Measurements from ENCODE around the gene MAP2K5. TPM values are rescaled to one million over a fixed set of nuclear protein-coding genes. Genes with fewer than 3 reads are reported as not detected.

The MAP2K5 gene
- total RNA-seq, 1 donor from 2014 or later, result 30.7 TPM

DNA sequence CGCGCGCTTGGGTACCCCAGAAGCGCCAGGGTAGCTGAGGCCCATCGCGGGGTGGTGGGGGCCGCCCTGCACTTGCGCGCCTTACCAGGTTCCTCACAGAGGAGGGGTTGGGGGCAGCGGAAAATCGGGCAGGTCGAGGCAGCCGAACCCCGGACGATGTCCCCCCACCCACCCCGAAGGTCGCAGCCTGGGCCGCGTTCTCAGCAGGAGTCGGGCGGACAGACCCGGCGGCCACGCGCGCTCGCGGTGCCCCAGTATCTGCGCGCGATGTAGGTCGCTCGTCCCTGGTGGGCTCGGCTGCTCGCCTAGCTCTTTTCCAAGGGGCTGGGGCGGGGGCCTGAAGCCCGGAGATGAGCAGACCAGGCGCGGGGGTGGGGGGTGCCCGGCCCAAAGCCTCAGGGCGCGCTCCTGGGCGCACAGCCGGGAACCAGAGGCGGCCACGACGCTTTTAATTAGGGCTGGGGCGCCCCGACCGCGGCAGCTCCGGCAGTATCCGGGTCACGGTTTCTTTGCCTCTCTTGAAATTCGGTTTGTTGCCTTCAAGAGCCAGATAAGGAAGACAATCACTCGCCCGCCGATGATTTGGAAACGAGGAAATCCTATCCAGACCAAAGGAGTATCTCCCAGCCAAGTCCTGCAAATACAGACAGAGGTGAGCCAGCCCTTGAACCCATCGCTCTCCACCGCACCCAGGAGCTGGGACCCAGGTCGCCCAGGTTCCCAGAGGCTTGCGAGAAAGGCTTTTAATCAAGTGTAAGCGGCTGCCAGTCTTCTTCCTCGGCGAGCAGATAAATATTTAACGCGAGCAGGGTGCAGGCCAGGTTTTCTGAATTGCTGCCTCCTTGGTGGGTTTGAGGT, 287.4 kb downstream of the MAP2K5 start:
- Mint-ChIP-seq H3K36me3 (ENCODE audit: insufficient read depth) (no peaks in the 10 kb centered on the region), H3K9me3 (ENCODE audit: low read depth) (no peaks in the 10 kb centered on the region), H3K4me3 (ENCODE audit: low read depth) (no peak overlapping the region), H3K27ac (no peak overlapping the region), H3K27me3 (peaks cover 80% of the 10 kb centered on the region), H3K4me1 (ENCODE audit: low read depth) (peaks cover 16% of the 10 kb centered on the region)
- DNase-seq (ENCODE audit: low spot score, unreplicated experiment), result no peak
- TF ChIP-seq, protein P1, sequence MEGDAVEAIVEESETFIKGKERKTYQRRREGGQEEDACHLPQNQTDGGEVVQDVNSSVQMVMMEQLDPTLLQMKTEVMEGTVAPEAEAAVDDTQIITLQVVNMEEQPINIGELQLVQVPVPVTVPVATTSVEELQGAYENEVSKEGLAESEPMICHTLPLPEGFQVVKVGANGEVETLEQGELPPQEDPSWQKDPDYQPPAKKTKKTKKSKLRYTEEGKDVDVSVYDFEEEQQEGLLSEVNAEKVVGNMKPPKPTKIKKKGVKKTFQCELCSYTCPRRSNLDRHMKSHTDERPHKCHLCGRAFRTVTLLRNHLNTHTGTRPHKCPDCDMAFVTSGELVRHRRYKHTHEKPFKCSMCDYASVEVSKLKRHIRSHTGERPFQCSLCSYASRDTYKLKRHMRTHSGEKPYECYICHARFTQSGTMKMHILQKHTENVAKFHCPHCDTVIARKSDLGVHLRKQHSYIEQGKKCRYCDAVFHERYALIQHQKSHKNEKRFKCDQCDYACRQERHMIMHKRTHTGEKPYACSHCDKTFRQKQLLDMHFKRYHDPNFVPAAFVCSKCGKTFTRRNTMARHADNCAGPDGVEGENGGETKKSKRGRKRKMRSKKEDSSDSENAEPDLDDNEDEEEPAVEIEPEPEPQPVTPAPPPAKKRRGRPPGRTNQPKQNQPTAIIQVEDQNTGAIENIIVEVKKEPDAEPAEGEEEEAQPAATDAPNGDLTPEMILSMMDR (IDR thresholded peaks at IDR 0.05; ENCODE audit: unreplicated experiment), result no peak

- Mint-ChIP-seq H3K9me3 (ENCODE audit: low read depth) (no peaks in the 10 kb centered on the region), H3K4me1 (ENCODE audit: low read depth) (peaks cover 16% of the 10 kb centered on the region), H3K4me3 (ENCODE audit: low read depth) (no peak overlapping the region), H3K27me3 (peaks cover 81% of the 10 kb centered on the region), H3K27ac (no peak overlapping the region), H3K36me3 (ENCODE audit: insufficient read depth) (no peaks in the 10 kb centered on the region)
- DNase-seq (ENCODE audit: low spot score, unreplicated experiment), result no peak
- TF ChIP-seq, protein P1 (IDR thresholded peaks at IDR 0.05; ENCODE audit: unreplicated experiment), result no peak
These were observed 288.9 kb downstream of the MAP2K5 start for GRCh38 chr15:67831363-67831762.

GRCh38 chr15:67832031-67832551, 289.6 kb downstream of the MAP2K5 start:
- H3K36me3 Mint-ChIP-seq (ENCODE audit: insufficient read depth), result no peaks in the 10 kb centered on the region
- DNase-seq (ENCODE audit: low spot score, unreplicated experiment), result no peak
- no peak overlapping the region for H3K4me3 Mint-ChIP-seq (ENCODE audit: low read depth)
- H3K9me3 Mint-ChIP-seq (ENCODE audit: low read depth), result no peaks in the 10 kb centered on the region
- no peak overlapping the region for H3K27ac Mint-ChIP-seq
- H3K27me3 Mint-ChIP-seq, result peaks cover 86% of the 10 kb centered on the region
- TF ChIP-seq, protein P1 (IDR thresholded peaks at IDR 0.05; ENCODE audit: unreplicated experiment), result peak; percentile 37
- peaks cover 18% of the 10 kb centered on the region for H3K4me1 Mint-ChIP-seq (ENCODE audit: low read depth)

DNA sequence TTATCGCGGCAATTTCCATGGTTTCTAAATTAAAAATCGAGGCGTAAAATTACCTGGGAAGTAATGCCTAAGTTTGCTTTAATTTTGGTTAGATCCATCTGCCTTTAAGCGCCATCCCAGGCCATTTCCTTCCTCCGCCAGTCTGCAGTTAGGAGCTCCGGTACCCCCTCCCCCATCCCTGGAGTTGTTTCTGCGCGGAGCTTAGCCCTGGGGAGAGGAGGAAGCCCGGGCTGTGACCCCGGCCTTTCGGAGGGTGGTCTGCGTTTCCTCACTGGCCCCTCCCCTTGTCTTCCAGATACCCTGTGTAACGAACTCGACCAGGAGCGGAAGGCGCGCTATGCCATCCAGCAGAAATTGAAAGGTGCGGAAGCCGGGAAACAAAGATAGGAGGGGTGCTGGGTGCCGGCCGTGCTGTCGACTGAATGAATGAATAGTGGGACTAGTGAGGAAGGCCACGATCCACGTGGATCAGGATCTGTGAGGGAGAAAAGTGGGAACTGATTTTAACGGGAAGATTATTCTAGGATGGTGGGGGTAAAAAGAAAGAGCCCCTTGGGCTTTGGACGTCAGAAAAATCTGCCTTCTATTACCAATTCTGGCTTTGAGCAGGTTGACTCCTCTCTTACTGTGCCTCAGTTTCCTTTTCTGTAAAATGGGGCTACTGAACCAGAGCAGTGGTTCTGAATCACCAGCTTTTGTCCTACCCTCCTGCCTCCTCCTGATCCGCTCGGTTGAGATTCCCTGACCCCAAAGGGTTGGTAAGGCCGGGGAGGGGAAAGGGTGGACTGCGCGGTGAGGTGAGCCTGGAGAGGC, 290.6 kb downstream of the MAP2K5 start:
- H3K27me3 Mint-ChIP-seq, result peaks cover 94% of the 10 kb centered on the region
- no peaks in the 10 kb centered on the region for H3K36me3 Mint-ChIP-seq (ENCODE audit: insufficient read depth)
- H3K4me3 Mint-ChIP-seq (ENCODE audit: low read depth), result peak overlapping the region; percentile 69
- no peak for DNase-seq (ENCODE audit: low spot score, unreplicated experiment)
- H3K4me1 Mint-ChIP-seq (ENCODE audit: low read depth), result peaks cover 18% of the 10 kb centered on the region
- H3K9me3 Mint-ChIP-seq (ENCODE audit: low read depth), result no peaks in the 10 kb centered on the region
- TF ChIP-seq, protein P1 (IDR thresholded peaks at IDR 0.05; ENCODE audit: unreplicated experiment), result no peak
- H3K27ac Mint-ChIP-seq, result no peak overlapping the region
